Measurements from ENCODE around the gene ASPRV1.

ASPRV1 gene

GRCh38 chr2:69911985-69912563, 49.4 kb downstream of the ASPRV1 start:
- Histone ChIP-seq H3K27ac (ENCODE audit: low read length) (no peak overlapping the region), H3K27me3 (ENCODE audit: control insufficient read depth, insufficient read depth, low read length) (peaks cover 8% of the 10 kb centered on the region), H3K4me1 (ENCODE audit: control insufficient read depth, low read depth, low read length) (no peaks in the 10 kb centered on the region), H3K36me3 (ENCODE audit: control insufficient read depth, low read depth, low read length) (peaks cover 20% of the 10 kb centered on the region), H3K4me3 (ENCODE audit: low read length) (no peak overlapping the region), H3K9me3 (ENCODE audit: control insufficient read depth, low read depth, low read length) (no peaks in the 10 kb centered on the region), H3K9ac (ENCODE audit: low read length) (no peak overlapping the region)

Measured in iPS-18a (cell line).